HuH-7.5 (cell line): ENCODE measurements around the gene EHHADH.
"Not testable (repeated sequence)": the region's sequence is repeated elsewhere in the genome, so short reads cannot be mapped to it uniquely, and the experiment has no call there.

Experiments used
- DNase-seq: peaks from one replicate; pipeline ENCODE4 v3.0.0; 2011; ENCODE audit warnings: low spot score

EHHADH gene

DNA sequence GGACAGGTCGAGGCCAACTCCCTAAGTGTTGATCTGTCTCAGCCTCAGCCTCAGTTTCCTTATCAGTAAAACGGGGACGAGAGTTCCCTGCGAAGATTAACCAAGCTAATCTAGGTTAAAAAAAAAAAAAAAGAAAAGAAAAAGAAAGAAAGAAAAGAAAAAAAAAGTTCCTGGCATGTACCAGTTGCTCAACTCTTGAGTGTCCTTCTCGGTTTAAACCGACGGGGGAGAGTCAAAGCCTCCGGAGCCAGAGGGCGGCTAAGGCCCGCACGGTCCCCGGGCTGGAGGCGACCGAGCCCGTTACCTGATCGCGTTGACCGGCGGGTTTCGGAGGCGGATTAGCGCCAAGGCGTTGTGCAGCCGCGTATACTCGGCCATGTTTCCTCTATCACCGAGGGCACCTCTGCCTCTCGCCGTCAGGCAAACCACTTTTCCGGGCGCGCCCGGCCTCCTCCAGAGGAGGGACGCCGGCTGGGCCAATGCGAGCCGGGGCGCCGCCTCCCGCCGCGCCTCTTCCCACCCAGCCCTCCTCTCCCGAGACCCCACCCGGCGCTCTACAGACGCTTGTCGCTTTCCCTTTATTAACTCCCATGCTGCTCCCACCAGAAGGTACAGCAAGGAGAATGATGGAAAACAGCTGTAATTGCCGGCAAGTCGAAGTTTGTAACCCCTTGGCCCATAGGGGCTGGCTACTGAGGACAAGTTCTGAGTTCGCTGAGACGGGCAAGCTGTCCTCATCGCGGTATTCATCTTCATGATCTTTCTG is at the start of gene EHHADH:
Gene EHHADH (minus strand): TSS at position 405 of the 766 bp plus-strand sequence. CDS start 27 bp downstream, at position 378.
- DNase-seq = peak; percentile 72

DNA sequence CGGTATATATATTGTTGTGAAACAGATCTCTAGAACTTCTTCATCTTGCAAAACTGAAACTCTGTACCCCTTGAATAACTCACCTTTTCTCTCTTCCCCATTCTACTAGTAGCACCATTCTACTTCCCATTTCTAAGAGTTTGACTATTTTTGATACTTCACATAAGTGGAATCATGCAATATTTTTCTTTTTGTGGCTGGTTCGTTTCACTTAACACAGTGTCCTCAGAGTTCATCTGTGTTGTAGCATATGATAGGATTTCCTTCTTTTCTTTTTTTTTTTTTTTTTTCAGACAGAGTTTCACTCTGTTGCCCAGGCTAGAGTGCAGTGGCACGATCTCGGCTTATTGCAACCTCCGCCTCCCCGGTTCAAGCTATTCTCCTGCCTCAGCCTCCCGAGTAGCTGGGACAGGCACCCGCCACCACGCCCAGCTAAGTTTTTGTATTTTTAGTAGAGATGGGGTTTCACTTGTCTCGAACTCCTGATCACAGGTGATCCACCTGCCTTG is 46.1 kb upstream of the EHHADH start:
- DNase-seq = not testable (repeated sequence)

GRCh38 chr3:185297867-185298266 is 44.0 kb upstream of the EHHADH start:
- DNase-seq = no peak

DNA sequence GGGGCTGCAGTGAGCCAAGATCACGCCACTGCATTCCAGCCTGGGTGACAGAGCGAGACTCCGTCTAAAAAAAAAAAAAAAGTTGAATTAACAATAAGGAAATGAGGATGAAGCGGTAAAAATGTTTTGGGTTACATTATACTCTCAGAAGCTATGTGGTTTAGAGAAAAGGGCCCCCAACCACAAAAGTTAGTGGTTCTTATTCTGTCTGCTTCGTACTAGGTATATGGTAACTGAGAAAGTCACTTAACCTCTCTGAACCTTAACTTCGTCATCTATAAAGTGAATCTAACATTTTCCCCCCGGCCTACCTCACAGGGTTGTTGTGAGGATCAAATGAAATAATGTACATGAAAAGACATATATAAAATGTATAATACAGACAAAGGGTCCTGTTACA is 38.4 kb upstream of the EHHADH start:
- no peak for DNase-seq

DNA sequence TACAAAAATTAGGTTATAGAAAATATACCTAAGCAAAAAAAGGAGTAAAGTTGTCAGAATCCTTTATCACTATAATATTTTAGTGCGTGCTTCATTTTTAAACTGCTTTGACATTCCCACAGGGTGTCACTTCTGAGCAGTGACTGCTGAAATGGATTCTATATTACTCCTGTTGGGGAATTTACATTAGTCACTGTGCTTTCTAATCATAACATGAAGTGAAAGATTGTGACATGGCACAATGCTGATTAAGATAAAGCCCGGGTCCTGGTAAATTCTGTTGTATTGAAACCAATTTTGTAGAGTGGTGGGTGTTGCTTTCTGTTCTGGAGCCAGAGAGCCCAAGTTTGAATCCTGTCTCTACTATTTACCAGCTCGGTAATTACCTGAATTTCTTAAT is 36.4 kb upstream of the EHHADH start:
- DNase-seq = no peak

DNA sequence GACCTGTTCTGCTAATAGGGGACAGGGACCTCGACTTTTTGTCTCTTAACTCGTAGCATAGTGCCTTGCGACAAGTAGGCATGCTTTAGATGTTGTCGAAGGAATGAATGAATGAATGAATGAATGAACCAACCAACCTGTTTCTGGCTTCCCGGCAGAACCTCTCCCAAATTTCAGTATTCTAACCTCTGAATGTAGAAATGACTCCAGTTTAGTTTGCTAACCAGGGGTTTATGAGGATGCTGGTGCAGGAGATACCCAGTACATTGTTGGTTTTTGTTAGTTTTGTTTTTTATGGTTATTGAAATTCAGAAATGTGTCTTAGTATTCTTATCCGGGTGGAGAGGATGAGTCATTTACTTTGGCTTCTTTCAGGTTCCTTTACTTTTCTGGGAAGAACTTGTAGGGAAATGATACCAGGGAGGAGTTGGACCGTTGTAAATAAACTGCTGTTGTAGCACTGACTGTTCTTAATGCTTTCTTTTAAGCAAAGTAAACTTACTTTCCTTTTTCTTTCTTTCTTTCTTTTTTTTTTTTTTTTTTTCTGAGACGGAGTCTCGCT is 29.6 kb upstream of the EHHADH start:
- no peak for DNase-seq

DNA sequence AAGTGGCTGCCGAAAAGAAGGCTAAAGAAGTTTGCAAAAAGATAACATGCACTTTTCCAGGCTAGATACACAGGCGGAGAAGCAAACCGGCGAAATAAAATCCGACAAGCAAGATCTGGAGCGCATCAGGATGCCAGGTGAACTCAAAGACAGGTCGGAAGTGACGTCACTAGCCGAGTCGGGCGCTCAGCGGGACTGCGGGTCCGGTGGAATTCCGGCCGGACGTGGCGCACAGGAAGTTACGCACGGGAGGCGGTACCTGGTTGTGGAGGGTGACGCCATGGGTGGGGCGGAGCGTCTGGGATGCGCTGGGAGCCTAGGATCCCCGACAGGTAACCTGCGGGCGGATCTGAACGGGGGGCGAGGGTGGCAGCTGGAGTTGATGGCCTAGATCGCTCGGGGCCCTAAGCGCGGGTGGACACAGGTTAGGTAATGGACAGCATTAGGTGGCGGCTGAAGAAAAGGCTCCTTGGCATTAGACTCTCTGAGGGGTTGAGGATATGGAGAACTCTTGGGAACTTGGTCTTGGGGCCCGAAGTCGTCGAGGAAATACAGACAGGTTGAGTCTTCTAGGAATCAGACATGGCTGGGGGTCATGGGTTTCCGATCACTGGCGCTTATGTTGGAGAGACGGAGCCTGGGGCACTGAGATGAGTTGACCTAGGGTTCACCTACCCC is 29.0 kb upstream of the EHHADH start:
- DNase-seq = peak; percentile 74

DNA sequence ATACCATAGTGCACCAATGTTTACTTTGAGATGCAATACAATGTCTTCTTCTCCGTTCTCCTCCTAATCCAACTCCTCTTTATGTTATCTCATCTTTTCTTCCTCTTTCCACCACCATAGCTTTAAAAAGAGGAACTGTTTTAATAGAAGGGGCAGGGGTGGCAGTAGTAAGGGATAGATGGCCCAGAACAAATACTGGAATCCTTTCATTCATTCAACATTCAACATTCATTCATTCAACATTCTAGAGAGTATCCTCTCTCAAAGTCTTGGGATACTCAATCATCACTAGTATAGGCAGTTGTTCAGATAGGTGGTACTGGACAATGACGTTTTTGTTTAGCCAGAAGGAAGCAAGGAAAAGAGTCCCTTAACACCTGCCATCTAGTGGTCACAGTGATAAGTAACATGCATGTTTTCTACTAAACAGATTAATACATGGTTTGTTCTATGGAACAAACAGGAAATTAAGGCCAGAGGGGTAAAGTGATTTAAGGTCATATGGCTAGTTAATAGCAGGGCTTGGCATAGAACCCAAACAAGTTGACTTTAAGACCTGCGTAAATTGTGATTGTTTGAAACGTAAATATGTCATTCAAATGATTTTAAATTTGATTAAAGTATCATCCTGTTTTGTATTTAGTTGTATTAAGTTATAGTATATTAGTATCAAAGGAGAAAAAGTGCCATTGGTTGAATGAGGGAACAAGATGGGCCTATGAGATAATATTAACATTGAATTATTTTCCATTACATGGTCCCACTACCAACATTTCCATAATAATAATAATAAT is 26.9 kb upstream of the EHHADH start:
- peak; percentile 48 for DNase-seq

DNA sequence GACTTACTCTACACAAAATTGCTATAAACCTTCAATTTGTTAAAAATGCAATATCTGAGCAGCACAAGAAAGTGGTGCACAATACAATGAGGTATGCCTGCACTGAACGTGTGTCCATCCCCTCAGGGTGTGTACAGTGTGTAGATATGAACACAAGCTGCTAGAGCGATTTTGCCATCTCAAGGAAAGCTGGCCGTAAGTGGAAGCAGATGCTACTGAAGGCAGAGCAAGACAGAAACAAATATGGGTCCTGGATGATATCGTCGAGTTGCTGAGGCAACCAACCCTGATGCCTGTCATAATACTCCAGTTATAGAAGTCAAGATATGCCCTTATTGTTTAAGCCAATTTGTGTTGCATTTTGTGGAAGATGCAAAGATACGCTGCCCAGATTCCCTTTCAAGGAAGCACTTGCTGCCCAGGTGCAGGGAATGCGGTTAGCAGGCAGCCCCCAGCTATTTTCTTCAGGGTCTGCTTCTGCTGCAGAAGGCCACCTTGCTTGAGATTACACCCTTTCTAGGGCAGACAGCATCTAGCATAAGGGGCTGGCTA is 25.8 kb upstream of the EHHADH start:
- no peak for DNase-seq

GRCh38 chr3:185276415-185276814 is 22.6 kb upstream of the EHHADH start:
- DNase-seq = no peak

GRCh38 chr3:185272033-185272432 is 18.2 kb upstream of the EHHADH start:
- no peak for DNase-seq

DNA sequence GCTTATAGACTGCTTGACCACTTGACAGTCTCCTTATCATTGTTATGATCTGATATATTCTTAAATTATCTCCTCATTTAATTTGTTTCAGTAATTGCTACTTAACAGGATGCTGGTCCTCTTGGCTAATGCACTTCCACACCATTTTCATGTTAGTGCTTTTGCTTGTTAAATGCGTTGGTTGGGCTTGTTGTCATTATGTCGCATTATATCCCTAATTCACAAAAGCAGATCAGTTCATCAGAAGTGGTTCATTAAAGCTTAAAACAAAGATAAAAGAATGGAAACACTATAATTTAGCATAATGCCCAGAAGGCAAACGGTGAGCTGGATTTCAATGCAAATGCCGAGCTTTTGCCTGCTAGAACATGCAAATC is 17.1 kb upstream of the EHHADH start:
- no peak for DNase-seq

GRCh38 chr3:185270262-185270955 is 16.6 kb upstream of the EHHADH start:
- peak; percentile 46 for DNase-seq

- DNase-seq = no peak
Measured at GRCh38 chr3:185268194-185268962, 14.5 kb upstream of the EHHADH start.

- no peak for DNase-seq
Measured at GRCh38 chr3:185267193-185267592, 13.3 kb upstream of the EHHADH start.

GRCh38 chr3:185264849-185265553 is 11.2 kb upstream of the EHHADH start:
- DNase-seq = no peak

DNA sequence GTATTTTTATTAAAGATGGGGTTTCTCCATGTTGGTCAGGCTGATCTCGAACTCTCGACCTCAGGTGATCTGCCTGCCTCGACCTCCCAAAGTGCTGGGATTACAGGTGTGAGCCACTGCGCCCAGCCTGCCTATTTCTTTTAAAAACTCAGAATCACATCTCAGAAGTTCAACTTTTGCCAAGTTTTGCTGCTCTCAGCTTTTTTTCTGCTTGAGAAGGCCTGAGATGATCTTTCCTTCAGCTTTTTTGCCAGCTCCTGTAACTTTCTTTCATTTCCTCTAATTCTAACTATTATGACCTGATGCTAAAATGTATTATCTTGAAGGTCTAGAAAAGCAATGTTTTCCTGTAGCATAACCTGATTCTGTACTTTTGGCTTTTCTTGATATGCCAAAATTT is 9.6 kb upstream of the EHHADH start:
- DNase-seq = no peak

DNA sequence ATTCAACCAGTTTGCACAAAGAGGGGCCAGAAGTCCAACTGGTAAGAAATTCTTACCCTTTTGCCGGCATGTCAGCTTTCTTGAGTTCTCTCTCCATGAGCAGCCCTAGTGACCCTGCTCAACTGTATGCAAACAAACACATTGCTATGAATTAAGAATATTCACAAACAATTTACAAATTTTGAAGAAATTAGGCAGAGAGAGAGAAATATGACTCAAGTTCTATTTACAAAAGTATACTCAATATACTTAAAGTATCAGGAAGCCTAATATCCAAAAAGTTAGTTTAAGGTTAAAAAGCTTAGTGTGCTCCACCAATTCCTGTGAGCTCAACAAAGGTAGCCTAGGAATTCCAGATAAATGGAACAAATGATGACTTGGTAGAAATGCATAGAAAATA is 3.5 kb upstream of the EHHADH start:
- DNase-seq = no peak

GRCh38 chr3:185254799-185255198 is 950 bp upstream of the EHHADH start:
- no peak for DNase-seq

DNA sequence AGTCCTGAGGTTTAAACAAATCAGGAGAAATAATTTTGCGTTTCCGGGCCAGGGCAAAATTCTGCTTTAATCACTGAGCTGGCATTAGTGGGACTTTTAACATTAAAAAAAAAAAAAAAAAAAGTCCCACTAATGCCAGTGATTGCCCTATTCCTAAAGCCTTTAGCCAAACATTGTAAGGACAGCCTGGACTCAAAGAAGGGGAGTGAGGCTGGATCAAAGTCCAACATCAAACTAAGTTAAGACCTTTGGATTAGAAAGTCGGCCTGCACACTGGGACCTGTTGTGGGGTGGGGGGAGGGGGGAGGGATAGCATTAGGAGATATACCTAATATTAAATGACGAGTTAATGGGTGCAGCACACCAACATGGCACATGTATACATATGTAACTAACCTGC is 716 bp downstream of the EHHADH start:
- DNase-seq = peak; percentile 19
